Stimulated activated CD8-positive, alpha-beta memory T cell treated with anti-CD3 and anti-CD28 coated beads, Interleukin-15, amount 100 ng/mL, for 1 hour (primary cell): ENCODE data around the gene EPB41.

Source experiments
- DNase-seq: peaks from one replicate; pipeline ENCODE4 v3.0.0-alpha.2; 2020; ENCODE audit warnings: low read depth

Gene EPB41

GRCh38 chr1:28891256-28891655 lies 23.1 kb upstream of the EPB41 start:
- no peak for DNase-seq

DNA sequence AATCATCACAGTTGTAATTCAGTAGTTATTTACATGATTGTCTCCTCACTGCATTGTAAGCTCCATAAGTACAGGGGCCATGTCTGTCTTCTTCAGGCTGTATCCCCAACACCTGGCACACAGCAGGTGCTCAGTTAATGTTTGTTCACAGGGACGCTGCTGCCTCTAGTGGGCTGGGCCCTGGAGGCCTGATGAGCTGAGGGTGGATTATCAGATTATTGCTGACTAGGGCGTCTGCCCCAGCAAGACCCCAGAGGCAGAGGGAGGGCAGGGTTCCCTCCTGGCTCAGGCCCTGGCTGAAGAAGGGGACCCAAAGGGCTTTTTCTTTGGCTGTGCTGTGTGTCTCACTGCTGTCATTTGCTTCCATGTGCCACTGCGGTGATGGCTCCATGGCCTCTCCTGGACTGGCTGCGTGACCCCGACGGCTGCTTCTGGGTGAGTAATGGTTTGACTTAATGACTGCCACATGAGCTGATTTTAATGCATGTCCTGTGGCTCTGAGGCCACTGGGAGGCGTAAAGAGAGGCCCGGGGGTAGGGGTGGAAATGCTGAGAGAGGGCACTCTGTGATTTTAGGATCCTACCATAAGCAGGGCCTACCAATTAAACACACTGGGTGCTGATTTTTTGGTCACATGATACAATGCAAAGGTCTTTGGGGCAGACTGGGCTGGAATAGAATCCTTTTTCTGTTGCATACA lies 20.8 kb upstream of the EPB41 start:
- no peak for DNase-seq

- DNase-seq: no peak
Measured at GRCh38 chr1:28894785-28895184, 19.6 kb upstream of the EPB41 start.

GRCh38 chr1:28895896-28896608 lies 18.3 kb upstream of the EPB41 start:
- no peak for DNase-seq

DNA sequence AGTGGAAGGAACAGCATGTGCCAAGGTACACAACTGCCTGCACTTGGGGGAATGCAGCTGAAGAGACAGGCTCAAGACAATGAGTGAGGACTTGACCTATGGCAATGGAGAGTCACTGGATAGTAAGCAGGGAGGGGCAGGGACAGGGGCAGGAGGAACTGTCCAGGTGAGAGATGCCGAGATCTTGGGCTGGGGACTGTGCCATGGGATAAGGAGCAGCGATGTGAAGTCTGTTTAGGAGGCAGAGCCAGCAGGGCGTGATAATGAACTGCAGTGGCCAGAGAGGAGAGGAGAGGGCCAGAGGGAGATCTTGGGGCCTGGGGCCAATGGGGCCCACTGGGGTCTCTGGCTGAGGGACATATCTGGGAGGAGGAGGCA lies 17.8 kb upstream of the EPB41 start:
- no peak for DNase-seq

DNA sequence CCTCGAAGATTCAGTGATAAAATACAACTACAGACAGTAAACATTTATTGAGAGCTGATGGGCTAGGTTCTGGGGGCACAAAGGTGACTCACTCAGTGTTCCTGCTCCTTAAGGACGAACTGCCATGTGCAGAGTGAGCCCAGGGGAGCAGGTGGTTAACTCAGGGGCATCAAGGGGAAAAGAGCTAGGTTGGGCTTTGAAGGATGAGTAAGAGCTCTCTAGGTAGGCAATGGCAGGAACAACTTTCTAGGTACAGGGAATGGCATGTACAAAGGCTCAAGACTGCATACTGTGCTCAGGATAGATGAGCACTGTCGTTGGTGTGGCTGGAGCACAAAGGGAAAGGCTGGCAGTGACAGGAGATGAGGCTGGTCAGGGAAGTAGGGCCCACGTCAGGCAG lies 16.6 kb upstream of the EPB41 start:
- no peak for DNase-seq

DNA sequence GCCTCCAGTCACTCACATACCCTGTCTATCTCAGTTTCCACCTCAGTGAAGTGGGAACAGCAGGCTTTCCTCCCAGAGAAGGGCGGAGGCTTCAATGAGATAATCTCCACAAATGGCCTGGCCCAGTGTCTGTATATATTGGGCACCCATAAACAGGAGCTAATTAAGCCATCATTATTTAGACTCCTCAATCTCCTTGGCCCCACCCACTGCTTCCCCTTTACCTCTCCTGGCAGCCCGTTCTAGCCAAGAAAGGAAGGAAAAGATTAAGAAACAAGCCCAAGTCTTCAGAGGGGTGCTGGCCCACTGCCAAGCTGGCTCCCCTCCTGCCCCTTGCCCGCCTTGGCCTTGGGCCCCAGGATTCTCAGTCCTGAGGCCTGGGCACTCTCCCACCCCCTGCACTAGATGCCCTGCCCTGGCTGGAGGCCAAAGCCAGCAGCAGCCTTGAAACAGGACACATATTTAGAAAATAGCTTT lies 15.9 kb upstream of the EPB41 start:
- DNase-seq: no peak

- no peak for DNase-seq
Measured at GRCh38 chr1:28899267-28899666, 15.1 kb upstream of the EPB41 start.

- no peak for DNase-seq
Measured at GRCh38 chr1:28900562-28900961, 13.8 kb upstream of the EPB41 start.

DNA sequence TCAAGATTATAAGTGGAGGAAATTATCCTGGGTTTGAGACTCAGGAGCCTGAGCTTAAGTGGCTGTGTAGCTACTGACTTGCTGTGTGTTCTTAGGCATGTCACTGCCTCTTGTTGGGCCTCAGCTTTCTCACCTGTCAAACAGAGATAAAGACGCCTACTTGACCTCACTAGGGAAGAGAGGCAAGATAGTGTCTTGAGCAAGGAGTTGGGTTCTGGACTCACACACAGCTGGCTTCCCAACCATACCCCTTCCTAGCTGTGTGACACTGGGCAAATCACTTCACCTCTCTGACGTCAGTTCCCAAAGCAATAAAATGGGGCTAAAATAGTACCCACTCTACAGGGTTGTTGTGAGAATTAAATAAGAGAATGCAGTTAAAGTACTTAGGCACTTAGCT lies 11.6 kb upstream of the EPB41 start:
- DNase-seq: no peak

- no peak for DNase-seq
Measured at GRCh38 chr1:28905921-28906666, 8.3 kb upstream of the EPB41 start.

GRCh38 chr1:28909198-28909597 lies 5.2 kb upstream of the EPB41 start:
- no peak for DNase-seq

- no peak for DNase-seq
Measured at GRCh38 chr1:28910379-28911115, 3.8 kb upstream of the EPB41 start.

GRCh38 chr1:28913786-28914227 lies 562 bp upstream of the EPB41 start:
- DNase-seq: no peak

- DNase-seq: peak; percentile 5
Measured at GRCh38 chr1:28915031-28915895, 894 bp downstream of the EPB41 start.

DNA sequence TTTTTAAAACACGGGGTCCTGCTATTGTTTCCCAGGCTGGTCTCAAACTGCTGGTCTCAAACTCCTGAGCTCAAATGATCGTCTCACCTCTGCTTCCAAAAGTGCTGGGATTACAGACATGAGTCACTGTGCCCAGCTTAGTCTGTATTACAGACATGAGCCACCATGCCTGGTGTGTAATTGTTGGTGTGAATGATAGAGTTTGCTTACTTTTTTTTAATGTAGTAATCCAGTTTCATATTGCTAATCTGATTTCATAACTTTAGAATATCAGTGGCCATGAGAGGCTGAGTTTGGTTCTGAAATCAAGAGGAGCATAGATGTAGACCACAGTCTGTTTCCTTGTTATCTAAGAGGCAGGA lies 3.4 kb downstream of the EPB41 start:
- DNase-seq: no peak

DNA sequence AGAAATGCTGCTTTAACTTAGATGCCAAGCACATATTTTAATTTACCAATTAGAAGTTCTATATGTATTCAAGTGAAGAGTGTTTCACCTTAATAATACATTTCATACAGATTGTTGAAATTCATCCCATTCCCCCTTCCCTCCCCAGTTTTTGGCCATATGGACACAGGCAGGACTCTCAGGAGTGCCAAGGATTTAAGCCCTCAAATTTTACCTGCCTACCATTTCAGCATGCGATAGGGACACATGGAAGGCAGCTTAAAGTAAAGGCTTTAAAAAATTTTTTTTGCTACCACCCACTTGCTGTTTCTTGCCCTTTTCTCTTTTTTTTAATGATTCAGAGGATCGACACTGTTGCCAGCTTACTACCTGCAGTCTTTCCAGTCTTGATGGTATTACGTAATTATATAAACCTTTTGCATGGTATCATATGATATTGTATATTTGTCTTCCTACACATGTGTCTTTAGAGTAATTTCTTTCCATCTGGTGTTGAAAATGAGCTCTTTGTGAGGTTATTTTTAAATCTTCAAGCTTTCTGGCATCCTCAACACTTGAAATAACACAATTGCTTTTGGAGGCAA lies 7.0 kb downstream of the EPB41 start:
- no peak for DNase-seq

DNA sequence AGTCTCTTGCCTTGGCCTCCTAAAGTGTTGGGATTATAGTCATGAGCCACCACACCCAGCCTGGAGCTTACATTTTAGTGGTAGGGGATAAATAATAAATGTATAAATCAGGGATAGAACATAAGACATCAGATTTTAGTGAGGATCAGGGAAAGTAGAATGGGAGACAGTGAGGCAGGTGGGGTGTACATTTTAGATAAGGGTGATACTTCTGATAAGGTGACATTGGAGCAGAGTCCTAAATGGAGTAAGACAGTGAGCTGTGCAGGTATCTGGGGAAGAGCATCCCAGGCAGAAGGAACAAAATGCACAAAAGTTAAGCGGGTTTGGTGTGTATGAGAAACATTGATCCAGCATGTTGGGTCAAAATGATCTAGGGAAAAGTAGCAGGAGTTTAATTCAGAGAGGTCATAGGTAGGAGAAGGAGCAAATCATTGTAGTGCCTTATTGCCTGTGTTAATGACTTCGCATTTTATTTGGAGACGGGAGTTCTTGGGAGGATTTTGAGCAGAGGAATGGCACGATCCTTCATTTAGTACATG lies 11.1 kb downstream of the EPB41 start:
- DNase-seq: no peak

GRCh38 chr1:28926629-28927265 lies 12.4 kb downstream of the EPB41 start:
- peak; percentile 14 for DNase-seq

DNA sequence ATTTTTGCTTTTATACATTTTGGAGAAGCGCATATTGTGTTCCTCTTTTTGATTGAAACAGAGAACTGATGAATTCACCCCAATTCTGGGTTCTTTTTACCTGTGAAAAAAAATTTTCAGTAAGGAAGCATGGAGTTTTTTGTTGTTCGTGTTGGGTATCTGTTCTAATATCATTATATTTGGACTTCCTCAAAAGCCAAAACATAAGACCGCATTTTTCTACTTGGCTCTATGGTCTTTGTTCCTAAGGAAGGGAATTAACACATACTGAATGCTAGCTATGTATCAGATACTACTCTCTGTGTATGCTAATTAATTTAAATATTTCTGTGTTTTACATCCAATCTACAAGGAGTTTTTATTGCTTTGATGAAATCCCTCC lies 12.9 kb downstream of the EPB41 start:
- no peak for DNase-seq
